Activated CD8-positive, alpha-beta memory T cell treated with anti-CD3 and anti-CD28 coated beads, Interleukin-2, amount 10 ng/mL, durations not matched to agents 7 days and 5 days (primary cell): ENCODE results near the gene NEUROG2. TPM values are rescaled to one million over a fixed set of nuclear protein-coding genes. Genes with fewer than 3 reads are reported as not detected.

Source experiments
- ATAC-seq: fragments of 150-1000 bp; cut with Tn5 transposase; one replicate; pipeline ENCODE4 v1.10.0; 2021; ENCODE audit warnings: moderate library complexity
- CTCF ChIA-PET: fragments of 350-600 bp; sonication (Branson Sonifier 250); formaldehyde crosslinking; loops from one replicate; lab custom pipeline; 2021; ENCODE audit warnings: antibody characterized with exemption; lab: Charles Lee
- DNase-seq: peaks from one replicate; pipeline ENCODE4 v3.0.0-alpha.2; 2020
- H3K27ac Mint-ChIP-seq: one replicate; pipeline ENCODE4 v1.8.0; 2021; ENCODE audit warnings: mild to moderate bottlenecking, mixed read lengths
- H3K27me3 Mint-ChIP-seq: one replicate; pipeline ENCODE4 v1.8.0; 2021; ENCODE audit warnings: mixed read lengths
- H3K36me3 Mint-ChIP-seq: one replicate; pipeline ENCODE4 v1.8.0; 2021; ENCODE audit warnings: mild to moderate bottlenecking, mixed read lengths
- H3K4me1 Mint-ChIP-seq: one replicate; pipeline ENCODE4 v1.8.0; 2021; ENCODE audit warnings: mixed read lengths
- H3K4me3 Mint-ChIP-seq: one replicate; pipeline ENCODE4 v1.8.0; 2021; ENCODE audit warnings: mild to moderate bottlenecking, moderate library complexity, mixed read lengths
- H3K9me3 Mint-ChIP-seq: one replicate; pipeline ENCODE4 v1.8.0; 2022; ENCODE audit warnings: low read depth, mixed read lengths
- total RNA-seq, 2 experiments: library from RNA; stranded (reverse); gene quantifications; one replicate each; pipeline ENCODE4 v1.2.3, GENCODE V29; 2021

The NEUROG2 gene
- total RNA-seq, 2 experiments from 2014 or later: 0.12 TPM; not detected in 1

DNA sequence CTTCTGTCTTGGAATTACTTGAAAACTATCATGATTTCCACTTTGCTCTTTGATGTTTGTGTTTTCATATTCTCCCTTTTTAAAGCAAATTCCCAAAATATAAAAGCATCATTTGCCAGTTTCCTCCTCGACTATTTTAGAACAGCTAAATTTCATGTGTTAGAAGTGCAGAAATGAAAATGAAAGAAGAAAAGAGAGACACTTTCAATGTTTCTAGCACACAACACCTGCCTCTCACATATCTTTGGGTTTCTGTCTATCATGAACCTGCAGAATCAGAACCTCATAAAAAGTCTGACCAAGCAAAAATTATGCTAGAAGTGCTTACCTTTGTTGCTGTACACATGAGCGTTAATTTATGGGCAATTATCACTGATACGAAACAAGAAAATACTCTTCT, 1.9 kb upstream of the NEUROG2 start:
- Mint-ChIP-seq H3K27me3 (peaks cover 94% of the 10 kb centered on the region), H3K9me3 (no peaks in the 10 kb centered on the region), H3K27ac (peak overlapping the region; percentile 8), H3K4me1 (peaks cover 68% of the 10 kb centered on the region), H3K36me3 (no peaks in the 10 kb centered on the region), H3K4me3 (peak overlapping the region; percentile 68)
- ATAC-seq: no peak
- CTCF ChIA-PET: interaction anchor here (1.8 to 2.0 kb wide), 2 partner anchors 197 to 418 kb away, joined by 3 to 6 read pairs; no protein-coding TSS in a partner anchor
- no peak for DNase-seq

DNA sequence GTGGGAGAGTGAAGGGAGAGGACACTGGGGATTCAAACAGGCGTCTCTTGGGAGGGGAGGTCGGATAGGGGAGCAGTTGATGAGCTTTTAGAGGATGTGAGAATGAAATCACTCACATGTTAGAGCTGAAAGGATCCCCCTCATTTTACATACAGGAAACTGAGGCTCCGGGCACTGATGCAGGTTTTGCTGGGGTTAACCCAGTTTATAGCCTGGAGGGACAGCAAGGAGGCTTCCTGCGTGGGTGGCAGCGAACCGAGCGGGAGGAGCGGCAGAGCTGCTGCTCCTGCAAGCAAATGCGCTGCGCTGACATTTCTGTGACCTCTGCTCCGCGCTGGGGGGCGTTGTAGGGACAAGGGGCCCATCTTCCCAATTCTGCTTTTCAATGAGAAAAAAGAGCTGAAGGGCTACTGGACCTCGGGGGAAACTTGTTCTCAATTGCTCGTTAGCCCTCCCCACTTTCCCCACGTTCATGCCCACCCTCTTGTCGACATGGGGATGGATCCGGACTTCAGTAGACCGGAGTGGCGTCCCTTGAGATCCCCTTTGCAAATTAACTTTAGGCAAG, 1.2 kb upstream of the NEUROG2 start:
- H3K4me3 Mint-ChIP-seq: peak overlapping the region; percentile 68
- peaks cover 62% of the 10 kb centered on the region for H3K4me1 Mint-ChIP-seq
- ATAC-seq: peak; percentile 14
- CTCF ChIA-PET: interaction anchor here (0.6 to 2.6 kb wide), 11 partner anchors 7 to 418 kb away, joined by 3 to 7 read pairs (median 3); partner anchors contain the start of genes LARP7, TIFA and ZGRF1
- no peaks in the 10 kb centered on the region for H3K36me3 Mint-ChIP-seq
- no peaks in the 10 kb centered on the region for H3K9me3 Mint-ChIP-seq
- H3K27ac Mint-ChIP-seq: no peak overlapping the region
- DNase-seq: peak; percentile 58
- H3K27me3 Mint-ChIP-seq: peaks cover 95% of the 10 kb centered on the region

DNA sequence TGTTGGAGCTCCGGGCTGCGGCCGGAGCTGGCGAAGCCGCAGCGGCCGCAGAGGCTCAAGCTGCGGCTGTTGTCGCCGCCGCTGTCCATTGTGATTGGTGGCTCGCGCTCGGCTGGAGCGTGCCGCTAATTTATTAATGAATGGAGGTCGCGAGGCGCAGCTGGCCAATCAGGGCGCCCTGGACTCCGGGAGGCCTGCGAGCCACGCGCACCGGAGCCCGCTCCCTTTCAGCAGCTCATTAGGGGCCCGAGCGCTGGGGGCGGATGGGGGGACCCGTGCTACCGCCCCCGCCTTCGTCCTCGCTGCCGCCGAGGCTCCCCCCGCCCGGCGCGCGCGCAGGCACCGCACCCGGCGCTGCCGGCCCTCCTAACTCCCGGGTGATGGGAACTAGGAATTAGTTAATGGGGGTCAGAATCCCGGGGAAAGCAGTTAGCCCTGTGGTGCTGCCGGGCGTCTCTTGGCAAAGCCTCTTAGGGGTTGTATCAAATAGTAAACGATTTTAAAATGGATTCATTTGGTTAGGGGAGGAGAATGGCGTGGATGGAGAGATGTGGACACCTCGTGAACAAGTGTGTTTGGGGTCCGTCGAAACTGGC, 589 bp upstream of the NEUROG2 start:
- DNase-seq: no peak
- no peaks in the 10 kb centered on the region for H3K36me3 Mint-ChIP-seq
- H3K9me3 Mint-ChIP-seq: no peaks in the 10 kb centered on the region
- H3K4me3 Mint-ChIP-seq: peak overlapping the region; percentile 92
- H3K4me1 Mint-ChIP-seq: peaks cover 58% of the 10 kb centered on the region
- ATAC-seq: peak; percentile 1
- CTCF ChIA-PET: interaction anchor here (0.6 to 2.6 kb wide), 12 partner anchors 8 to 417 kb away, joined by 3 to 7 read pairs (median 4); partner anchors contain the start of genes LARP7, TIFA and ZGRF1
- H3K27me3 Mint-ChIP-seq: peaks cover 95% of the 10 kb centered on the region
- H3K27ac Mint-ChIP-seq: no peak overlapping the region

DNA sequence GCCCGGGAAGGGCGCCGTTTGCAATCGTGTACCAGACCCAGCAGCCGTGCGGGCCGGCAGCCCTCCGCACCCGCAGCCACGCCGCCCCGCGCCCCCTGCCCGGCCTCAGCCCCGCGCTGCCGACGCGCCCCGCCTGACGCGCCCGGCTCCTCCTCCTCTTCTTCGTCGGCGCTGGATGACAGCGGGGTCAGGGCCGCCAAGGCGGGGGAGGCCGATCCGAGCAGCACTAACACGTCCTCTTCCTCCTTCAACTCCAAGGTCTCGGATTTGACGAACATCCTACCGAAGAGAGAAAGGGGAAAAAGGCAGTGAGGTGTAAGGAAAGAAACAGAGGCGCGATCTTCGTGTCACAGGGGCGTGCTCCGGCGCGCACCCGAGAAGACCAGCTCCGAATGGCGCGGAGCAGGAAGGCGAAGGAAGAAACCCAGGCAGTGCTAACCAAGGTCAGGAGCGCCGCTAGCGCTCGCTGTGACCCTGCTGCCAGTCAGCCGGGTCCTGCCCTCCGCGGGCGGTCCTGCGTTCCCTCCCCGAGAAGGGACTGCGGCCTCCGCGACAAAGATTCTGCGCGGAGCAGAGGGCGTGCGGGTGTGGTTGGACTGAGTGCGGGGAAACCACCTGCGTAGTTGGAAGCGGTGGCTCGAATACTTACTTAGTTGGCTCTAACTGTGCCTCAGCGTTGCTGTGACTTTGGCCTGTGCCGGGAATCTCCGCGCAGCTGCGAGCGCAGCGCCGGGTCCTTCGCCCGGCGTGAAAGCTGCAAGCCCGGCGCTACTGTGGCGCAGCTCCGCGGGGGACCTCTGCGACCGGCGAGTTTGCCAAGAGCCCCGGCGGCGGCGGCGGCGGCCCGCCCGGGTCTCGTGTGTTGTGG, 548 bp downstream of the NEUROG2 start:
- Mint-ChIP-seq H3K27ac (peak overlapping the region; percentile 76), H3K4me3 (peak overlapping the region; percentile 92), H3K36me3 (no peaks in the 10 kb centered on the region), H3K27me3 (peaks cover 93% of the 10 kb centered on the region), H3K9me3 (no peaks in the 10 kb centered on the region), H3K4me1 (peaks cover 57% of the 10 kb centered on the region)
- peak; percentile 64 for DNase-seq
- peak; percentile 65 for ATAC-seq
- CTCF ChIA-PET: interaction anchor here (0.6 to 2.6 kb wide), 6 partner anchors 9 to 213 kb away, joined by 3 to 10 read pairs (median 5); partner anchors contain the start of genes LARP7 and ZGRF1

DNA sequence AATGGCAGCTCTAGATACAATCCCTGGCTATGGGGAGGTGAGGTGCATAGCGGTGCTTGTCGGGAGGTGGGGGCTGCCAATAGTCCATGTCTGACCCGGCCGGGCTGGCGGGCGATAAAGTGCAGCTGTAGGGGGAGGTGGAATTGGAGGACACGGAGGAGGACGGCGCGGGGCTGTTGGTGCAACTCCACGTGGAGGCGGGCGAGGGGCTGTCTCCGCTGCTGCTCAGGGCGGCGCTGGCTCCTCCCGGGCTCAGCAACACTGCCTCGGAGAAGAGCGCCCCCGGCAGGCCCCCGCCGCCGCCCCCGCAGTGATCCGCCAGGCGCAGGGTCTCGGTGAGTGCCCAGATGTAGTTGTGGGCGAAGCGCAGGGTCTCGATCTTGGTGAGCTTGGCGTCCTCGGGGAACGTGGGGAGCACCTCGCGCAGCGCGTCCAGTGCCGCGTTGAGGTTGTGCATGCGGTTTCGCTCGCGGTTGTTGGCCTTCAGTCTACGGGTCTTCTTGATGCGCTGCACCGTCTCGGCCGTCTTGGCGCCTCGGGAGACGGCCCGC, 1.3 kb downstream of the NEUROG2 start:
- CTCF ChIA-PET: interaction anchor here (0.6 to 2.6 kb wide), 4 partner anchors 9 to 416 kb away, joined by 3 to 10 read pairs (median 4); partner anchors contain the start of genes LARP7 and ZGRF1
- H3K4me1 Mint-ChIP-seq: peaks cover 53% of the 10 kb centered on the region

DNA sequence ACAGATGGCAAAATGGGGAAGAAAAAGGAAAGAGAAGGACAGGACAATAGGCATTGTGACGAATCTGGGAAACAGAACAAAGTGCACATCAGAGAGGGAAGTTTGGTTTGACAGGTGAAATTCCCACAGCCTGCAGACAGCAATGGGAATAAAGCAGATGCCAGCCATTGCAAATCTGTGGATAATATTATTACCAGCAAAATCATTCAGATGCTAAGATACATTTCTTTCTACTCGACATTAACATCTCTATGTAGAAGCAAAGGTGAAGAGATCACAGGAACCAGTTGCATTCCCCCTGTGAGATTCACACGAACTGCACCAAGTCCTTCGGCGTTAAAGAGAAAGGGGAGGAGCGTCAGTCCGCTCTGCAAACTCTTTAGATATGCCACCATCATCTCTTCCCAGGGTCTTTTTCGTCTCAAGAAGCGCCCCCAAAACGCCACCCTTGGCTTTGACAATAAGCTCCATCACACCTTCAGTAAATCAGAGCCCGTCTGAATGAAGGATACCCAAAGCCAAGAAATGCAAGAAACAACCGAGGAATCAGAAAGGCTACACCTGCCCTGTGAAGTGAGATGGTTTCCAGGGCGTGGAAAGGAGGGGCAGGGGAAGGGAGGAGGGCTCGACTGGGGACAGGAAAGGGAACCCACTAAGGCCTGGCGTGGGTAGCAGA, 1.9 kb downstream of the NEUROG2 start:
- ATAC-seq: no peak
- H3K4me1 Mint-ChIP-seq: peaks cover 56% of the 10 kb centered on the region
- H3K9me3 Mint-ChIP-seq: no peaks in the 10 kb centered on the region
- no peak for DNase-seq
- H3K27me3 Mint-ChIP-seq: peaks cover 92% of the 10 kb centered on the region
- H3K4me3 Mint-ChIP-seq: peak overlapping the region; percentile 92
- H3K27ac Mint-ChIP-seq: peak overlapping the region; percentile 46
- CTCF ChIA-PET: interaction anchor here (0.8 to 2.0 kb wide), 2 partner anchors 10 to 415 kb away, joined by 3 to 10 read pairs; no protein-coding TSS in a partner anchor
- H3K36me3 Mint-ChIP-seq: no peaks in the 10 kb centered on the region

More for the DNA sequence above, 1.3 kb downstream of the NEUROG2 start:
- Mint-ChIP-seq H3K27ac (peak overlapping the region; percentile 46), H3K36me3 (no peaks in the 10 kb centered on the region), H3K27me3 (peaks cover 92% of the 10 kb centered on the region), H3K9me3 (no peaks in the 10 kb centered on the region), H3K4me3 (peak overlapping the region; percentile 92)
- ATAC-seq: no peak
- DNase-seq: peak; percentile 52

DNA sequence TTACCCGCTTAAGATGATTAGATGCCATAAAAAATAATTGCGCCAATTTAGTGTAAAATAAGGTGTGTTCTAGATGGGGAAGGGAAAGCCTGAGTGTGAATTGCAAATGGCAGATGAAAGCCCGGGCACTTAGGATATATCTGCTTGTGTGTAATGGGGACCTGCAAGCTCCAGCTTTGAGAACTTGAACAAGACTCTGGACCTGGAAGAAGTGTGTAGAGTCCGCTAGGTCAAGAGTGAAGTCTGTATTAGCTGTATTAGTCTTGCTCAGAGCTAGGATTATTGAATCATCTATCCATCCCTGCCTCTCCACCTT, 4.2 kb downstream of the NEUROG2 start:
- no peak for DNase-seq
- Mint-ChIP-seq H3K27me3 (peaks cover 89% of the 10 kb centered on the region), H3K36me3 (no peaks in the 10 kb centered on the region), H3K9me3 (no peaks in the 10 kb centered on the region), H3K4me3 (no peak overlapping the region), H3K27ac (no peak overlapping the region), H3K4me1 (peaks cover 40% of the 10 kb centered on the region)
- ATAC-seq: no peak
- CTCF ChIA-PET: interaction anchor here (7.8 kb wide), 1 partner anchor 10 kb away, joined by 74 read pairs; no protein-coding TSS in a partner anchor

DNA sequence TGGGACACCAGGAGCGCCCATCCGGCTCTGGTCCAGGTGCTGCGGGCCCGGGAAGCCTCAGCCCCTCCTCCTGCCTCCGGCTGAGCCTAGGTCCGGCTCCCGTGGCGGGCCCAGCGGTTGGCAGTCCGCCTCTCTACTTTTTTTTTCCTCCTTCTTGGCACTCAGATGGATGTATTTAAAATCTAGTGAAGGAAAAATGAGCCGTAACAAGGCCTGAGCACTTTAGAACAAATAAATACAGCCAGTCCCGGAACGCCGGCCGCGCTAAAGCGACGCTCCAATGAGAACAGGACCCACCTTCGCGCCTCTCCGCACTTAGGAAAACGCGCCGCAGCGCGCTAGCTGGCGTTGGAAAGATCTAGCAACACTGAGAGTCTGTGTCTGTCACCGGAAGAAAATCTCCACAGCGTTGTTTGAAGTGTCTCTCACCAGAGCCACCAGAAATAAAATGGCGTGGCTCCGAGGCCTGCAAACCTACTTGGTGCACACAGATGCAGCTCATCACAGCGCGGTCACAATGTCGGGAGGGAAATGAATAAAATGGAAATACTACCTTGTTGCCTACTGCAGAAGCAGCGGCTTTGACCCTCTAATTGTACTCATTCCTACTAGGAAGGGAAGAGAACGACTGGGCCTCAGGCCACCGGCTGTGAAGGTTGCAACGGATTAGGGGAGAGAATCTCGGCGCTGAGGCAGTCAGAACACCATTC, 4.7 kb downstream of the NEUROG2 start:
- no peaks in the 10 kb centered on the region for H3K9me3 Mint-ChIP-seq
- DNase-seq (no peak), ATAC-seq (no peak)
- no peaks in the 10 kb centered on the region for H3K36me3 Mint-ChIP-seq
- peaks cover 40% of the 10 kb centered on the region for H3K4me1 Mint-ChIP-seq
- CTCF ChIA-PET: interaction anchor here (0.6 to 7.8 kb wide), 5 partner anchors 11 to 202 kb away, joined by 3 to 74 read pairs (median 4); no protein-coding TSS in a partner anchor
- H3K27me3 Mint-ChIP-seq: peaks cover 90% of the 10 kb centered on the region
- H3K27ac Mint-ChIP-seq: no peak overlapping the region
- H3K4me3 Mint-ChIP-seq: no peak overlapping the region

DNA sequence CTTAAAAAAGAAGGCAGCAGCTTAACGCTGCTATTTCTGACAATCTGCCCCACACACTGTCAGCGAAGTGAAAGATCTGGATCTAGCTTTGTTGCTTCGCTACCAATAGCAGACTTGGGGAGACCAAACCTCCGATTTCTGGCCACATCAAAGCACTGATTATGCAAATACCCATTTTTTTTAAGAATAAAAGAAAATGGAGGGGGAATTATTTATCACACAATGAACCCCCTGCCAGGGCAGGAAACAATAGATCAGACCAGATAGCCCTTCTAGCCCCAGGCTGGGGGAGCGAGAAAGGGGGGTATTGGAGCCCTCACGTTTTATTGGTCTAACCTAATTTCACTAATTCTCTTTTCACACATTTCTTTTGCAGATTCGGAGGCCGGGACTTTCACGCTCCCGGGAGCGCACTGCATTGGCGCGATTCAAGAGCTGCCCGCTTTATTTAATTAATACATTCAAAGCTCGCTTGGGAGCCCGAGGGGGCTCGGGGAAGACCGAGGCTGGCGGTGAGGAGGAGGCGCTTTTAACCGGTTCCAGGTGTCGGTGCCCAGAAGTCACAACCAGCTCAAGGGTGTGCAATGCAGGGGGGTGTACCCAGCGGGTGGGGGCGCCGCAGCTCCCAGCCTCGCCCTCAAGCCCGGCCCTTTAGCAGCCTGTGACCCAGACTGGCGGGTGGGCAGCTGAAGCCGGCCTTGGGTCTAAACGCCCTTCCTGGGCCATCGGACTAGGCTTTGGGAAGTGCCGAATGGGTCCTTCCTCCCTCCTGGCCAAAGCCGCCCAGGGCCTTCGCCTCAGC, 5.5 kb downstream of the NEUROG2 start:
- H3K27ac Mint-ChIP-seq: no peak overlapping the region
- DNase-seq (no peak), ATAC-seq (no peak)
- H3K9me3 Mint-ChIP-seq: no peaks in the 10 kb centered on the region
- peak overlapping the region; percentile 30 for H3K4me3 Mint-ChIP-seq
- H3K36me3 Mint-ChIP-seq: no peaks in the 10 kb centered on the region
- CTCF ChIA-PET: interaction anchor here (0.6 to 7.8 kb wide), 5 partner anchors 12 to 201 kb away, joined by 3 to 74 read pairs (median 4); no protein-coding TSS in a partner anchor
- H3K27me3 Mint-ChIP-seq: peaks cover 90% of the 10 kb centered on the region
- peaks cover 33% of the 10 kb centered on the region for H3K4me1 Mint-ChIP-seq

DNA sequence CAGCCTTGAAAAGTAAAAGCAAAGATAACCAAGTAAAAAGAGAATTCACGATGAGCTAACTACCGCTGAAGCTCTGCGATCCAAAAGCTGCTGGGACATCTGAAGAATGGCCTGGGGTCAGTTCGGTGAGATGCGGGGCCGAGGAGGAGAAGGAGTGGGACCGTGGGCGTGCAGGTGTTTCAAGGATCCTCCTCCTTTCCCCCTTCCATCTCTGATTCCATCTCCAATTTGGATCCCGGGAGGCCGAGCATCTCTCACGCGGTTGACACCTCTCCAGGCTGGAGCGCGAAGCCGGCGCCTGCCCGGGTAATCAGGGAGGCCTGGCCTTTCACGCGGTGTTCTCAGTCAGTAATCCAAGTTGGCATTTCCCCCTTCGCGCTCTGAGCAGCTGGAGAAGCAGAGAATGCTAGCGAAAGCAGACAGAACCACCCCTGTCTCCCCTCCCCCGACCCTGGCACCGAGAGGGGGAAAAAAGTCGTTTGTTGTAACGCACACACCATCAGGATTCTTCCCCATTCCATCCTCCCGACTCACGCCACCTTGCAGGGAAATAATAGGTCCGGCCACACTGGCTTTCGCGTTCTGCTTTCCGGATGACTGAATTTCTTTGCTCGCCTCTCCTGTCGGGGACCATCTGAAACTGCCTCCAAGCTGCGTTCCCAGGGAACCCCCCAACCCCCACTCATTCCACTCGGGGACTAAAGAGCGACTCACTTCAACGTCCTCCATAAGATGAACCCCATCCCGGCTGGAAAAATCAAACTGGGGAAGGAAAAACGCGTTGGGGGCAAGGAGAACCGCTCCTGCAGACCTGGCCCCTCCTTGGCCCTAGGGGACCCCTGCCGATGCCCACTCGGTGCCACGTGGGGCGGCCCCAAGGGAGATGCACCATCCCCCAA, 6.5 kb downstream of the NEUROG2 start:
- H3K4me1 Mint-ChIP-seq: peaks cover 27% of the 10 kb centered on the region
- CTCF ChIA-PET: interaction anchor here (1.9 to 7.8 kb wide), 2 partner anchors 13 to 182 kb away, joined by 5 to 74 read pairs; no protein-coding TSS in a partner anchor
- no peaks in the 10 kb centered on the region for H3K36me3 Mint-ChIP-seq
- H3K27me3 Mint-ChIP-seq: peaks cover 89% of the 10 kb centered on the region
- H3K9me3 Mint-ChIP-seq: no peaks in the 10 kb centered on the region
- H3K4me3 Mint-ChIP-seq: peak overlapping the region; percentile 36
- ATAC-seq (no peak), DNase-seq (no peak)
- no peak overlapping the region for H3K27ac Mint-ChIP-seq
